Endothelial cell of umbilical vein (primary cell): ENCODE data around the gene ITGA1. TPM values are rescaled to one million over a fixed set of nuclear protein-coding genes. Genes with fewer than 3 reads are reported as not detected.

ENCODE experiments used
- BruUV-seq: library from RNA; stranded (reverse); fragments of 400-500 nt; replicated peaks from 2 replicates; lab custom pipeline; 2021; lab: Mats Ljungman, UMichigan
- CTCF ChIA-PET: fragments of 300-600, 350-600 bp; sonication (Branson Sonifier 250); formaldehyde crosslinking; loops from one replicate; lab custom pipeline; 2021; ENCODE audit warnings: antibody characterized with exemption, inconsistent platforms; lab: Charles Lee
- POLR2A ChIA-PET: fragments of 300-600, 350-600 bp; sonication (Branson Sonifier 250); formaldehyde crosslinking; loops from one replicate; lab custom pipeline; 2021; ENCODE audit warnings: antibody characterized with exemption, inconsistent platforms; lab: Charles Lee
- DNase-seq: peaks from one replicate; pipeline ENCODE4 v3.0.0-alpha.2; 2011; ENCODE audit warnings: low read depth, low spot score
- FAIRE-seq: peaks from 2 replicates; lab custom pipeline; 2011; peaks lifted over from hg19 to GRCh38; lab: Jason Lieb, UNC
- H2AFZ ChIP-seq: 2 replicates; pipeline ENCODE4 v1.6.0; 2012; ENCODE audit warnings: low read depth, low read length, control low read depth, inconsistent platforms
- H3K27ac ChIP-seq: 2 replicates; pipeline ENCODE4 v1.5.1; 2011; ENCODE audit warnings: low read depth, mild to moderate bottlenecking, control low read depth, low read length, moderate library complexity; ENCODE audit not compliant: insufficient read depth
- H3K27me3 ChIP-seq, 2 experiments: 2 replicates each; pipeline versions ENCODE4 v1.6.0 to v1.6.1; 2011; ENCODE audit warnings: low read length in 2 of 2, mixed read lengths in 1 of 2; ENCODE audit not compliant: control insufficient read depth in 2 of 2, insufficient read depth in 2 of 2
- H3K36me3 ChIP-seq, 2 experiments: 2 replicates in 1 of 2; 3 replicates in 1 of 2; pipeline ENCODE4 v1.5.1; 2011; ENCODE audit warnings: low read length in 2 of 2, mild to moderate bottlenecking in 1 of 2, moderate library complexity in 1 of 2; ENCODE audit not compliant: control insufficient read depth in 2 of 2, insufficient read depth in 2 of 2; ENCODE audit errors: extremely low read depth in 1 of 2
- H3K4me1 ChIP-seq: 3 replicates; pipeline ENCODE4 v1.5.1; 2011; ENCODE audit warnings: mild to moderate bottlenecking, low read length; ENCODE audit not compliant: control insufficient read depth, insufficient read depth; ENCODE audit errors: extremely low read depth
- H3K4me2 ChIP-seq: 2 replicates; pipeline ENCODE4 v1.6.1; 2011; ENCODE audit warnings: low read length, control low read depth, mixed read lengths; ENCODE audit not compliant: insufficient read depth
- H3K4me3 ChIP-seq, 3 experiments: fragments of 200-600 bp in 1 of 3; sonication (generic), shearing (Covaris generic) in 1 of 3; replicated peaks in 1 of 3; 2 replicates each; pipeline ENCODE4 v1.5.1; 2011 to 2016; ENCODE audit warnings: control low read depth in 3 of 3, low read length in 3 of 3, mild to moderate bottlenecking in 2 of 3, inconsistent platforms in 1 of 3, low read depth in 1 of 3, moderate library complexity in 1 of 3; ENCODE audit not compliant: insufficient read depth in 1 of 3
- H3K79me2 ChIP-seq: 2 replicates; pipeline ENCODE4 v1.6.0; 2012; ENCODE audit warnings: low read length, inconsistent platforms; ENCODE audit not compliant: control insufficient read depth, insufficient read depth
- H3K9ac ChIP-seq: replicated peaks from 2 replicates; pipeline ENCODE3; 2011; ENCODE audit warnings: low read length, control low read depth; ENCODE audit not compliant: insufficient read depth; ENCODE audit errors: extremely low read depth
- H3K9me1 ChIP-seq: replicated peaks from 3 replicates; pipeline ENCODE4 v1.6.0; 2011; ENCODE audit warnings: mild to moderate bottlenecking, low read length; ENCODE audit not compliant: control insufficient read depth, insufficient read depth; ENCODE audit errors: extremely low read depth
- H3K9me3 ChIP-seq: replicated peaks from 2 replicates; pipeline ENCODE4 v1.5.1; 2012; ENCODE audit warnings: low read length, inconsistent platforms; ENCODE audit not compliant: control insufficient read depth, insufficient read depth
- H4K20me1 ChIP-seq: replicated peaks from 2 replicates; pipeline ENCODE3; 2011; ENCODE audit warnings: mild to moderate bottlenecking, low read length; ENCODE audit not compliant: control insufficient read depth, insufficient read depth; ENCODE audit errors: extremely low read depth
- EZH2 ChIP-seq: IDR thresholded peaks from 2 replicates; pipeline ENCODE4 v1.6.1; 2012; ENCODE audit warnings: borderline replicate concordance, low read depth, mild to moderate bottlenecking, moderate library complexity, low read length, inconsistent platforms; ENCODE audit not compliant: severe bottlenecking
- FOS ChIP-seq: IDR thresholded peaks from 2 replicates; pipeline ENCODE4 v1.6.1; 2011; ENCODE audit warnings: mild to moderate bottlenecking, low read length, moderate library complexity, borderline replicate concordance; ENCODE audit not compliant: insufficient read depth
- JUN ChIP-seq: IDR thresholded peaks from 2 replicates; pipeline ENCODE4 v1.6.1; 2011; ENCODE audit warnings: borderline replicate concordance, low read depth; ENCODE audit not compliant: insufficient read length, insufficient read depth
- MYC ChIP-seq: IDR thresholded peaks from one replicate; pipeline ENCODE4 v1.6.1; 2011; ENCODE audit warnings: mild to moderate bottlenecking, low read depth, low read length
- POLR2AphosphoS5 ChIP-seq: IDR thresholded peaks from 2 replicates; pipeline ENCODE4 v1.6.1; 2012; ENCODE audit warnings: low read depth, mild to moderate bottlenecking, control low read depth, low read length, moderate library complexity; ENCODE audit not compliant: insufficient read depth
- dilution Hi-C: fragments of 300-500 bp; cut with MboI; formaldehyde crosslinking; loops from one replicate; pipeline ENCODE4 v1.15.0; 2019; ENCODE audit warnings: low sequenced_read_pairs; ENCODE audit not compliant: extremely low pct_ligation_motif_present
- intact Hi-C: fragments of 100-400 bp; cut with micrococcal nuclease; formaldehyde crosslinking; loops from one replicate; pipeline ENCODE4 v1.10.0; 2022
- polyA plus RNA-seq, 4 experiments: library from polyadenylated mRNA; depleted of rRNA in 3 of 4; stranded (reverse) in 3 of 4; unstranded in 1 of 4; fragments of >200 nt; gene quantifications; 2 replicates each; pipeline versions ENCODE4 v1.2.1 to v1.2.3, GENCODE V29; 2011 to 2012; ENCODE audit warnings: missing spikeins in 1 of 4
- total RNA-seq: library from RNA; stranded (reverse); gene quantifications from 2 replicates; pipeline ENCODE4 v1.2.3, GENCODE V29; 2021
- TF ChIP-seq, protein P1 (sequence below): IDR thresholded peaks from 2 replicates; pipeline ENCODE4 v1.6.1; 2011; ENCODE audit not compliant: insufficient read depth, insufficient read length
- TF ChIP-seq, protein P2 (sequence below), 2 donors: IDR thresholded peaks; 1 replicate in 1 of 2; 2 replicates in 1 of 2; pipeline ENCODE4 v1.5.1; 2011; ENCODE audit warnings: low read length in 2 of 2, mild to moderate bottlenecking in 2 of 2, moderate library complexity in 2 of 2, control low read depth in 1 of 2, inconsistent platforms in 1 of 2, low read depth in 1 of 2; ENCODE audit not compliant: insufficient read depth in 1 of 2; ENCODE audit errors: extremely low read depth in 1 of 2

The ITGA1 gene
- total and polyA plus RNA-seq, 2 donors (not counting 3 experiments of a cell fraction or from before 2014, with no cell fraction given): 0.65 to 1.9 TPM

DNA sequence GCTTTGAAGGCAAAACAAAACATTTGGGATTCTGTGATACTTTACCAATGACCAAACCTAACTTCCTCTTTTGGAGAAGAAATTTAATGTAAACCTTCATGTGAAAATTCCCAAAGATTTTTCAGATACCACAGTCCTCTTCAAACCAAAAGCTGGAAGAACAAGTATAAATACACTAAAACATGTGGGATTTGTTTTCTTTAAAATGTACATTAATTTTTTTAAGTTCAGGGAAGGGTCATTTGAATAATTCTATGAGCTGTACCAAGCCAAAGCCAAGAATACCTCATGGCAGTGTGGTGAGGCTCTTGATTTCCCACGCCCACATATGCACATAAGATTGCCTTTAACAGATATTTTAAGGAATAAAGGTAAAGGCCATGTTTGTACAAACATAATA is 28.4 kb upstream of the ITGA1 start:
- H3K4me3 ChIP-seq: no peak overlapping the region
- CTCF ChIA-PET: interaction anchor here (0.6 to 1.9 kb wide), 4 partner anchors 9 to 66 kb away, joined by 3 to 6 read pairs (median 3); no protein-coding TSS in a partner anchor
- H3K36me3 ChIP-seq: no peaks in the 10 kb centered on the region
- H3K9me1 ChIP-seq: no peaks in the 10 kb centered on the region
- H2AFZ ChIP-seq: no peak overlapping the region
- H3K9me3 ChIP-seq: no peaks in the 10 kb centered on the region
- BruUV-seq: no TSS peak
- no peaks in the 10 kb centered on the region for H3K79me2 ChIP-seq
- H3K4me2 ChIP-seq: no peak overlapping the region
- H3K27ac ChIP-seq: no peak overlapping the region
- POLR2A ChIA-PET: no interaction called here
- TF ChIP-seq JUN: no peak
- TF ChIP-seq, protein P1, sequence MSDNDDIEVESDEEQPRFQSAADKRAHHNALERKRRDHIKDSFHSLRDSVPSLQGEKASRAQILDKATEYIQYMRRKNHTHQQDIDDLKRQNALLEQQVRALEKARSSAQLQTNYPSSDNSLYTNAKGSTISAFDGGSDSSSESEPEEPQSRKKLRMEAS: no peak
- no peak for TF ChIP-seq FOS
- no peak for TF ChIP-seq MYC
- no peak for TF ChIP-seq POLR2AphosphoS5
- TF ChIP-seq, protein P2, sequence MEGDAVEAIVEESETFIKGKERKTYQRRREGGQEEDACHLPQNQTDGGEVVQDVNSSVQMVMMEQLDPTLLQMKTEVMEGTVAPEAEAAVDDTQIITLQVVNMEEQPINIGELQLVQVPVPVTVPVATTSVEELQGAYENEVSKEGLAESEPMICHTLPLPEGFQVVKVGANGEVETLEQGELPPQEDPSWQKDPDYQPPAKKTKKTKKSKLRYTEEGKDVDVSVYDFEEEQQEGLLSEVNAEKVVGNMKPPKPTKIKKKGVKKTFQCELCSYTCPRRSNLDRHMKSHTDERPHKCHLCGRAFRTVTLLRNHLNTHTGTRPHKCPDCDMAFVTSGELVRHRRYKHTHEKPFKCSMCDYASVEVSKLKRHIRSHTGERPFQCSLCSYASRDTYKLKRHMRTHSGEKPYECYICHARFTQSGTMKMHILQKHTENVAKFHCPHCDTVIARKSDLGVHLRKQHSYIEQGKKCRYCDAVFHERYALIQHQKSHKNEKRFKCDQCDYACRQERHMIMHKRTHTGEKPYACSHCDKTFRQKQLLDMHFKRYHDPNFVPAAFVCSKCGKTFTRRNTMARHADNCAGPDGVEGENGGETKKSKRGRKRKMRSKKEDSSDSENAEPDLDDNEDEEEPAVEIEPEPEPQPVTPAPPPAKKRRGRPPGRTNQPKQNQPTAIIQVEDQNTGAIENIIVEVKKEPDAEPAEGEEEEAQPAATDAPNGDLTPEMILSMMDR (IDR thresholded peaks at IDR 0.05; ENCODE audit: extremely low read depth in 1 of 2, insufficient read depth in 1 of 2, low read depth in 1 of 2, low read length in 2 of 2): no peak
- TF ChIP-seq EZH2: no peak
- DNase-seq (no peak), FAIRE-seq (no peak)
- H4K20me1 ChIP-seq: no peaks in the 10 kb centered on the region
- no peaks in the 10 kb centered on the region for H3K4me1 ChIP-seq
- intact Hi-C loops (no loop called here), dilution Hi-C loops (no loop called here)
- H3K27me3 ChIP-seq: no peaks in the 10 kb centered on the region
- no peak overlapping the region for H3K9ac ChIP-seq
